Osteoblast (primary cell): ENCODE results near the gene MAML2. TPM values are rescaled to one million over a fixed set of nuclear protein-coding genes. Genes with fewer than 3 reads are reported as not detected.

Experiments
- DNase-seq: peaks from one replicate; pipeline ENCODE4 v3.0.0; 2011; ENCODE audit warnings: low spot score, mixed read lengths; ENCODE audit not compliant: insufficient read length; ENCODE audit errors: missing footprints
- H2AFZ ChIP-seq: 2 replicates; pipeline ENCODE4 v1.6.0; 2011; ENCODE audit warnings: mild to moderate bottlenecking, low read length
- H3K27ac ChIP-seq: 2 replicates; pipeline ENCODE4 v1.5.1; 2011; ENCODE audit warnings: mild to moderate bottlenecking, low read depth, low read length, moderate library complexity
- H3K27me3 ChIP-seq: 2 replicates; pipeline ENCODE4 v1.6.0; 2012; ENCODE audit warnings: mild to moderate bottlenecking, control low read depth, inconsistent platforms, low read length, moderate library complexity; ENCODE audit not compliant: insufficient read depth
- H3K36me3 ChIP-seq: 2 replicates; pipeline ENCODE4 v1.5.1; 2011; ENCODE audit warnings: mild to moderate bottlenecking, low read length, control low read depth, moderate library complexity; ENCODE audit not compliant: insufficient read depth
- H3K4me1 ChIP-seq: 2 replicates; pipeline ENCODE4 v1.5.1; 2011; ENCODE audit warnings: mild to moderate bottlenecking, low read length, control low read depth, moderate library complexity; ENCODE audit not compliant: insufficient read depth
- H3K4me2 ChIP-seq: 2 replicates; pipeline ENCODE4 v1.6.0; 2011; ENCODE audit warnings: mild to moderate bottlenecking, low read length; ENCODE audit not compliant: insufficient read depth
- H3K4me3 ChIP-seq: fragments of 200-600 bp; sonication (generic); 3 replicates; pipeline ENCODE4 v1.5.1; 2012; ENCODE audit warnings: mild to moderate bottlenecking, low read length, inconsistent platforms; ENCODE audit not compliant: insufficient read depth
- H3K79me2 ChIP-seq: 2 replicates; pipeline ENCODE4 v1.6.0; 2012; ENCODE audit warnings: mild to moderate bottlenecking, low read length, control low read depth, inconsistent platforms; ENCODE audit not compliant: insufficient read depth
- H3K9me3 ChIP-seq: 2 replicates; pipeline ENCODE4 v1.5.1; 2011; ENCODE audit warnings: low read depth, low read length, control low read depth
- H4K20me1 ChIP-seq: 2 replicates; pipeline ENCODE4 v1.6.0; 2012; ENCODE audit warnings: mild to moderate bottlenecking, low read length, control low read depth; ENCODE audit not compliant: insufficient read depth
- CTCF ChIP-seq: IDR thresholded peaks from 2 replicates; pipeline ENCODE4 v1.5.1; 2011; ENCODE audit warnings: mild to moderate bottlenecking, low read depth, low read length, moderate library complexity; ENCODE audit errors: extremely low read depth
- total RNA-seq: library from RNA; depleted of rRNA; stranded (reverse); fragments of >200 nt; gene quantifications from 2 replicates; pipeline ENCODE4 v1.2.3, GENCODE V29; 2012

The MAML2 gene
- total RNA-seq, 1 donor: 17.4 TPM

- peak overlapping the region; percentile 82 for H3K27ac ChIP-seq
- peaks cover 6% of the 10 kb centered on the region for H3K36me3 ChIP-seq
- peaks cover 63% of the 10 kb centered on the region for H3K79me2 ChIP-seq
- H3K4me3 ChIP-seq: no peak overlapping the region
- DNase-seq: no peak
- H3K9me3 ChIP-seq: no peaks in the 10 kb centered on the region
- no peaks in the 10 kb centered on the region for H3K27me3 ChIP-seq
- no peak overlapping the region for H2AFZ ChIP-seq
- H3K4me2 ChIP-seq: no peak overlapping the region
- H4K20me1 ChIP-seq: no peaks in the 10 kb centered on the region
- no peak for TF ChIP-seq CTCF
- H3K4me1 ChIP-seq: peaks cover 24% of the 10 kb centered on the region
Observed at GRCh38 chr11:96114178-96115064, 228.6 kb downstream of the MAML2 start.

DNA sequence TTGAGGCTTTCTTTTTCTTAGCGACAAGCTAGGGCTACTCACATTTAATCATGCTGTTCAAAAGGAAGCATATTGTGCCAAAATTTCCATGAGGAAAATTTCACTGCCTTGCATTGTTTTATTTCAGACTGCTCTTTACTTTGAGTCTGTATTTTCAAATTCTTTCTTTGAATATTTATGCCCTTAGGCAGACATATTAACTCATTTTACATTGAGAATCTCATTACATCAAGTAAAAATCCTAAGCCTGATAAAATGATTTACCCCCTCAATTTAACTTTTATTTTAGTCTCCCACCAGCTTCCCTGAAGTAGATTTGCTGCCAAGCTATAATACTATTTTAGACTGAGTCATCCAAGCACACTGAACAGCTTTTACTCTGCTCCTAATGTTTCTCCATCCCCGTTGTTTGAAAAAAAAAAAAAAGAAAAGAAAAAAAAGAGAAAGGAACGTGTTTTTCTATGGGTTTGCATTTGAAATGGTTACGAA lies 229.8 kb downstream of the MAML2 start:
- Histone ChIP-seq H3K27ac (peak overlapping the region; percentile 82), H3K4me3 (no peak overlapping the region), H3K4me2 (peak overlapping the region; percentile 69), H4K20me1 (no peaks in the 10 kb centered on the region), H3K9me3 (no peaks in the 10 kb centered on the region), H3K79me2 (peaks cover 66% of the 10 kb centered on the region), H3K27me3 (no peaks in the 10 kb centered on the region), H3K36me3 (peaks cover 6% of the 10 kb centered on the region), H3K4me1 (peaks cover 28% of the 10 kb centered on the region), H2AFZ (no peak overlapping the region)
- DNase-seq: no peak
- TF ChIP-seq CTCF: no peak

DNA sequence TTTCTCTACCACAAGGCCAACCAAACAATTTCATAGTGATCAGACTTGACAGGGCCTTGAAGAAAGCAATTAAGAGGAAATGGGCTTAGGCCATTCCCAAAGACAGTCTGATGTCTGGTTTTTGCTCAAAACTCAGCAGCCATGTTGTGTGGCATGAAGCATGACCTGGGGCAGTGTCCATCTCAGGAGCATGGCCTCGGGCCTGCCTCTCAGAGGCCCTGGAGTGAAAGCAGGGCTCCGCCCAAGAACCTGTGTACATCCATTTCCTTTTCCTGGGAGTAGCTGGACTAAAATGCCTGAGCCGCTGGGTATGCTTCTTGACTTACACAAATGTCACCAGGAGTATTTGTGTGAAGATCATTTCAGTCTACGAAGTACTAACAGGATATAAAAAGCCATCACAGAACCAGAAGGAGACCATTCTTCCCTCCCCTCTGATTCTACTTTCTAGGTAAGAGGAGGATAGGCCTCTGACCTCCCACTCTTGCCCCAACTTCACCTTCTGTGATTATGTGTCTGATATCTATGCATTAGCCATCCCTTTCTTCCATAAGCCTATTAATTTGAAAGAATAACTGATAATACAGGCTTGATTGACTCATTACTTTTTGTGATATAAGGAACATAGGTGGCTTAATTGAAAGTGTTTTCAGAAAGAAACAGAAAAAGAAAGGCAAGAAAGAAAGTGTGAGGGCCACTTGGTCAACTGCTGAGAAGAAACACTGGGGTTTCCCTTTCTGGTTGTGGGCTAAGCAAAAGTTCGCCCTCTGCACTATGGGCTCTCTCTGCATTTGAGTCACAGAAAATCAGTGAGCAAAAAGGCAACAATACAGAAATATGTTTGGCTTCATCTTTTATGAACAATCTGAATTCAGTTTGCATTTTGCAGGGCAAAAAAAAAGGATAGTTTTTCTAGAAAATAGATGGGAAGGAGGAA lies 230.5 kb downstream of the MAML2 start:
- H3K9me3 ChIP-seq: no peaks in the 10 kb centered on the region
- no peaks in the 10 kb centered on the region for H4K20me1 ChIP-seq
- peaks cover 69% of the 10 kb centered on the region for H3K79me2 ChIP-seq
- DNase-seq: no peak
- H3K4me3 ChIP-seq: no peak overlapping the region
- H3K27ac ChIP-seq: peak overlapping the region; percentile 82
- peak overlapping the region; percentile 69 for H3K4me2 ChIP-seq
- no peak for TF ChIP-seq CTCF
- H2AFZ ChIP-seq: no peak overlapping the region
- no peaks in the 10 kb centered on the region for H3K27me3 ChIP-seq
- peaks cover 6% of the 10 kb centered on the region for H3K36me3 ChIP-seq
- H3K4me1 ChIP-seq: peaks cover 28% of the 10 kb centered on the region

GRCh38 chr11:96111308-96111707 lies 231.7 kb downstream of the MAML2 start:
- no peaks in the 10 kb centered on the region for H3K27me3 ChIP-seq
- TF ChIP-seq CTCF: no peak
- no peaks in the 10 kb centered on the region for H3K9me3 ChIP-seq
- H2AFZ ChIP-seq: no peak overlapping the region
- H4K20me1 ChIP-seq: no peaks in the 10 kb centered on the region
- no peak overlapping the region for H3K4me3 ChIP-seq
- peaks cover 76% of the 10 kb centered on the region for H3K79me2 ChIP-seq
- no peak overlapping the region for H3K27ac ChIP-seq
- no peak for DNase-seq
- peaks cover 6% of the 10 kb centered on the region for H3K36me3 ChIP-seq
- peaks cover 28% of the 10 kb centered on the region for H3K4me1 ChIP-seq
- H3K4me2 ChIP-seq: no peak overlapping the region
